ENCODE results near the gene BICRAL.
"Not testable (repeated sequence)": the region's sequence is repeated elsewhere in the genome, so short reads cannot be mapped to it uniquely, and the experiment has no call there.

DNA sequence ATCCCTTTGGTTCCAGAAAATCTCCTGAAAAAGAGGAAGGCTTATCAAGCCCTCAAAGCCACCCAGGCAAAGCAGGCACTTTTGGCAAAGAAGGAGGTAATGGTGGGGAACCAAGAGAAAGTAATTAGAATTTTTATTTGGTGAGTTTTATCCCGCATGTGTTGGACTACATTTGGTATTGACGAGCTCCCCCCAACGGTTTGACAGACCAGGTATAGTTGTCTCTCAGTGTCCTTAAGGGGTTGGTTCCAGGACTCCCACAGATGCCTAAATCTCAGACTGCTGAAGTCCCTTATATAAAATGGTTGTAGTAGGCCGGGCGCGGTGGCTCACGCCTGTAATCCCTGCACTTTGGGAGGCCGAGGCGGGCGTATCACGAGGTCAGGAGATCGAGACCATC, 99.0 kb downstream of the BICRAL start:
- TF ChIP-seq CTCF (IDR thresholded peaks at IDR 0.05; ENCODE audit: poor library complexity); EZH2phosphoT487 (IDR thresholded peaks at IDR 0.05; ENCODE audit: low read depth, severe bottlenecking, unreplicated experiment); EZH2 (IDR thresholded peaks at IDR 0.05; ENCODE audit: borderline replicate concordance): not testable (repeated sequence)
